Measurements from ENCODE around the gene NAT10. TPM values are rescaled to one million over a fixed set of nuclear protein-coding genes. Genes with fewer than 3 reads are reported as not detected.
"Not testable (repeated sequence)": the region's sequence is repeated elsewhere in the genome, so short reads cannot be mapped to it uniquely, and the experiment has no call there.

NAT10 gene
- total RNA-seq, 2 experiments from 2014 or later = 160 to 169 TPM

- no peaks in the 10 kb centered on the region for H3K9me3 Mint-ChIP-seq
- no peak overlapping the region for H3K4me3 Mint-ChIP-seq
- no peaks in the 10 kb centered on the region for H3K27me3 Mint-ChIP-seq
- peaks cover 14% of the 10 kb centered on the region for H3K4me1 Mint-ChIP-seq
- H3K27ac Mint-ChIP-seq = peak overlapping the region; percentile 4
- DNase-seq = no peak
- H3K36me3 Mint-ChIP-seq = peaks cover 39% of the 10 kb centered on the region
Measured at GRCh38 chr11:34084637-34085036, 20.8 kb upstream of the NAT10 start.

GRCh38 chr11:34086554-34087283 lies 18.7 kb upstream of the NAT10 start:
- peak overlapping the region; percentile 72 for H3K27ac Mint-ChIP-seq
- H3K9me3 Mint-ChIP-seq = no peaks in the 10 kb centered on the region
- no peak overlapping the region for H3K4me3 Mint-ChIP-seq
- no peaks in the 10 kb centered on the region for H3K27me3 Mint-ChIP-seq
- DNase-seq = no peak
- peaks cover 14% of the 10 kb centered on the region for H3K4me1 Mint-ChIP-seq
- H3K36me3 Mint-ChIP-seq = peaks cover 34% of the 10 kb centered on the region

GRCh38 chr11:34091825-34092224 lies 13.6 kb upstream of the NAT10 start:
- no peak overlapping the region for H3K4me3 Mint-ChIP-seq
- peak overlapping the region; percentile 18 for H3K27ac Mint-ChIP-seq
- peaks cover 24% of the 10 kb centered on the region for H3K36me3 Mint-ChIP-seq
- peaks cover 3% of the 10 kb centered on the region for H3K4me1 Mint-ChIP-seq
- no peaks in the 10 kb centered on the region for H3K9me3 Mint-ChIP-seq
- no peak for DNase-seq
- no peaks in the 10 kb centered on the region for H3K27me3 Mint-ChIP-seq

- DNase-seq, H3K9me3 Mint-ChIP-seq, H3K4me1 Mint-ChIP-seq, H3K27me3 Mint-ChIP-seq, H3K4me3 Mint-ChIP-seq: not testable (repeated sequence)
- peak overlapping the region; percentile 27 for H3K27ac Mint-ChIP-seq
- peaks cover 25% of the 10 kb centered on the region for H3K36me3 Mint-ChIP-seq
Measured at GRCh38 chr11:34094900-34095299, 10.5 kb upstream of the NAT10 start.

GRCh38 chr11:34098813-34099212 lies 6.6 kb upstream of the NAT10 start:
- Mint-ChIP-seq H3K36me3 (peaks cover 21% of the 10 kb centered on the region), H3K27ac (no peak overlapping the region), H3K9me3 (no peaks in the 10 kb centered on the region), H3K27me3 (no peaks in the 10 kb centered on the region), H3K4me3 (no peak overlapping the region), H3K4me1 (peaks cover 4% of the 10 kb centered on the region)
- no peak for DNase-seq

- Mint-ChIP-seq H3K27me3 (peaks cover 7% of the 10 kb centered on the region), H3K9me3 (no peaks in the 10 kb centered on the region), H3K36me3 (peaks cover 42% of the 10 kb centered on the region), H3K4me3 (peak overlapping the region; percentile 87), H3K27ac (peak overlapping the region; percentile 98), H3K4me1 (peaks cover 46% of the 10 kb centered on the region)
- DNase-seq = no peak
Measured at GRCh38 chr11:34104680-34105078, 750 bp upstream of the NAT10 start.

- no peaks in the 10 kb centered on the region for H3K9me3 Mint-ChIP-seq
- H3K36me3 Mint-ChIP-seq = peaks cover 45% of the 10 kb centered on the region
- peaks cover 49% of the 10 kb centered on the region for H3K4me1 Mint-ChIP-seq
- peaks cover 7% of the 10 kb centered on the region for H3K27me3 Mint-ChIP-seq
- peak overlapping the region; percentile 98 for H3K27ac Mint-ChIP-seq
- no peak for DNase-seq
- peak overlapping the region; percentile 87 for H3K4me3 Mint-ChIP-seq
Measured at GRCh38 chr11:34105957-34106504, 602 bp downstream of the NAT10 start.

- Mint-ChIP-seq H3K4me3 (no peak overlapping the region), H3K4me1 (peaks cover 25% of the 10 kb centered on the region), H3K36me3 (peaks cover 43% of the 10 kb centered on the region), H3K9me3 (no peaks in the 10 kb centered on the region), H3K27ac (no peak overlapping the region), H3K27me3 (no peaks in the 10 kb centered on the region)
- no peak for DNase-seq
Measured at GRCh38 chr11:34111722-34112270, 6.4 kb downstream of the NAT10 start.

GRCh38 chr11:34114014-34114413 lies 8.6 kb downstream of the NAT10 start:
- Mint-ChIP-seq H3K36me3 (peaks cover 37% of the 10 kb centered on the region), H3K27ac (no peak overlapping the region), H3K9me3 (no peaks in the 10 kb centered on the region), H3K4me3 (no peak overlapping the region), H3K4me1 (peaks cover 9% of the 10 kb centered on the region), H3K27me3 (no peaks in the 10 kb centered on the region)
- no peak for DNase-seq

GRCh38 chr11:34114471-34114870 lies 9.0 kb downstream of the NAT10 start:
- H3K36me3 Mint-ChIP-seq = peaks cover 32% of the 10 kb centered on the region
- peaks cover 4% of the 10 kb centered on the region for H3K4me1 Mint-ChIP-seq
- H3K4me3 Mint-ChIP-seq = no peak overlapping the region

GRCh38 chr11:34120651-34121050 lies 15.2 kb downstream of the NAT10 start:
- Mint-ChIP-seq H3K27ac (peak overlapping the region; percentile 45), H3K27me3 (no peaks in the 10 kb centered on the region), H3K9me3 (no peaks in the 10 kb centered on the region), H3K4me3 (no peak overlapping the region), H3K4me1 (no peaks in the 10 kb centered on the region), H3K36me3 (peaks cover 48% of the 10 kb centered on the region)
- no peak for DNase-seq

More at GRCh38 chr11:34114471-34114870, 9.0 kb downstream of the NAT10 start:
- Mint-ChIP-seq H3K9me3 (no peaks in the 10 kb centered on the region), H3K27me3 (no peaks in the 10 kb centered on the region), H3K27ac (no peak overlapping the region)
- DNase-seq = no peak

- H3K27ac Mint-ChIP-seq = no peak overlapping the region
- H3K27me3 Mint-ChIP-seq = no peaks in the 10 kb centered on the region
- no peak for DNase-seq
- no peaks in the 10 kb centered on the region for H3K4me1 Mint-ChIP-seq
- H3K36me3 Mint-ChIP-seq = peaks cover 46% of the 10 kb centered on the region
- no peaks in the 10 kb centered on the region for H3K9me3 Mint-ChIP-seq
- H3K4me3 Mint-ChIP-seq = no peak overlapping the region
Measured at GRCh38 chr11:34124885-34125668, 19.6 kb downstream of the NAT10 start.

GRCh38 chr11:34126959-34127848 lies 21.8 kb downstream of the NAT10 start:
- peaks cover 34% of the 10 kb centered on the region for H3K36me3 Mint-ChIP-seq
- peak overlapping the region; percentile 6 for H3K27ac Mint-ChIP-seq
- H3K4me3 Mint-ChIP-seq = no peak overlapping the region
- H3K4me1 Mint-ChIP-seq = no peaks in the 10 kb centered on the region
- no peak for DNase-seq
- no peaks in the 10 kb centered on the region for H3K27me3 Mint-ChIP-seq
- no peaks in the 10 kb centered on the region for H3K9me3 Mint-ChIP-seq

GRCh38 chr11:34128824-34129223 lies 23.4 kb downstream of the NAT10 start:
- Mint-ChIP-seq H3K36me3 (peaks cover 32% of the 10 kb centered on the region), H3K9me3 (no peaks in the 10 kb centered on the region), H3K4me3 (no peak overlapping the region), H3K27me3 (no peaks in the 10 kb centered on the region), H3K4me1 (no peaks in the 10 kb centered on the region), H3K27ac (no peak overlapping the region)
- DNase-seq = no peak

Data from activated naive CD8-positive, alpha-beta T cell treated with anti-CD3 and anti-CD28 coated beads for 36 hours (primary cell).